Measurements from ENCODE around the gene RAB40C. TPM values are rescaled to one million over a fixed set of nuclear protein-coding genes. Genes with fewer than 3 reads are reported as not detected.

The RAB40C gene
- total and polyA plus RNA-seq, 12 donors = 9.1 to 32.0 (median 12.3) TPM

DNA sequence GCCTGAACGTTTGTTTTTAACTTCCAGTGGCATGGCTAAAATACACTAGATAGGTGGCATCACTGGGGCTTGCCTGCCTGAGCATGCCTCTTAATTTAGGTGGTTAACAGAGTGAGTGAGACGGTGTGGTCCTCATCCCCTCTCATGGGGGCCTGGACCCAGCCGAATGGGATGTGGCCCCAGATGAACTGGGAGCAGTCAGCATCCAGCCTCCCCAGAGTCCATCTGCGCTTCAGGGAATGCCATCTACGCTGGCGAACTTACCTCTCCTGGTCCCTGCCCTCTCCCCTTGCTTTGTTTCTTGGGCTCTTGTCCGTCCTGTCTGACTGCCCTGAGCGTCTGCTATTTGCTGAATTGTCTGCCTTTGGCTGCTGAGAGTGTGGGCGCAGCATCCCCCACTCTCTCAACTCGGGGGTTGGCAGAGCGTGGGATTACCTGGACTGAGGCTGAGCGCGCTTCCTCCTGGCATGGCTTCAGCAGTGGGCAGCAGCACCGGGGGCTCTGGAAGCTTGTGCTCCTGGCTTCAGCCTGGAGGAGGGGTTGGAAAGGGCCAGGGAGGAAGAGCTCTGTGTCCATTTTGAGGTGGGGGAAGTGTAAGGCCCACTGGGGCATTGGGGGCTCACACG, 2.1 kb downstream of the RAB40C start:
- H3K4me3 ChIP-seq = no peak overlapping the region

DNA sequence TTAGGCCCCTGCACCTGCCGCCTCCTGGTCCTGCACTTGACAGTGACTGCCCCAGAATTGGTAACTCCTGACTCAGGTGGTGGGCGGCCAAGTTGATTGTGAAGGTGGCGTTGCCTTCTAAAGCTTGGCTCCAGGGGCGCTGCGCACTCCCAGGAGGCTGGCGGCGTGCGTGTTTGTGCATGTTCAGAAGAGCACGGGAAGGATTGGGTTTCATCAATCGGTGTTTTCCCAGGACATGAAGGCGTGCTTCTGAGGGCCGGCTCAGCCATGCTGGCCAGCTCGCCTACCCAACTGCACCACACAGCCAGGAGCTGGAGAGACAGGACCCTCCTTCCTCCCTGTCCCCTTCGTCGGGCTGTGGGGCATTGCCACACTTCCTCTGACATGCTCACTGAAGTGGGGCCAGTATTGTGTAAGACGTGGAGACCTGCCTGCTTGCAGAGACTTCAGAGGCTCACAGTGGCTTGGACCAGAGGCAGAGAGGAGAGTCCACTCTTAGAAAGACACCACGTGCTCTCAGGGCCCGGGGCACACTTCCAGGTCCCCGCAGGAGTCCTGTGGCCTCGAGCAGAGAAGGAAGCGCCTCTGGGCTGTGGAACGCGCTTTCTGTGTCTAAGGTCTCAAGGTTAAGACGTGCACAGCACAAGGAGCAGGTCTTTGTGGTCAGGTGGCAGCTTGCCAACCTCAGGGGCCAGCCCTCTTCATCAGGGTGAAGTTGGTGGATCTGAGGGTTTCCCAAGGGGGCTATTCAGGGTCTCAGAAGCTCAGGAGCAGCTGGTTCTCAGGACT, 2.8 kb downstream of the RAB40C start:
- WGBS, 2 donors = 71 to 79% methylated on average over 24 of the region's 24 CpGs
- TF ChIP-seq, protein P1, sequence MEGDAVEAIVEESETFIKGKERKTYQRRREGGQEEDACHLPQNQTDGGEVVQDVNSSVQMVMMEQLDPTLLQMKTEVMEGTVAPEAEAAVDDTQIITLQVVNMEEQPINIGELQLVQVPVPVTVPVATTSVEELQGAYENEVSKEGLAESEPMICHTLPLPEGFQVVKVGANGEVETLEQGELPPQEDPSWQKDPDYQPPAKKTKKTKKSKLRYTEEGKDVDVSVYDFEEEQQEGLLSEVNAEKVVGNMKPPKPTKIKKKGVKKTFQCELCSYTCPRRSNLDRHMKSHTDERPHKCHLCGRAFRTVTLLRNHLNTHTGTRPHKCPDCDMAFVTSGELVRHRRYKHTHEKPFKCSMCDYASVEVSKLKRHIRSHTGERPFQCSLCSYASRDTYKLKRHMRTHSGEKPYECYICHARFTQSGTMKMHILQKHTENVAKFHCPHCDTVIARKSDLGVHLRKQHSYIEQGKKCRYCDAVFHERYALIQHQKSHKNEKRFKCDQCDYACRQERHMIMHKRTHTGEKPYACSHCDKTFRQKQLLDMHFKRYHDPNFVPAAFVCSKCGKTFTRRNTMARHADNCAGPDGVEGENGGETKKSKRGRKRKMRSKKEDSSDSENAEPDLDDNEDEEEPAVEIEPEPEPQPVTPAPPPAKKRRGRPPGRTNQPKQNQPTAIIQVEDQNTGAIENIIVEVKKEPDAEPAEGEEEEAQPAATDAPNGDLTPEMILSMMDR (IDR thresholded peaks at IDR 0.05) = no peak
- ATAC-seq (no peak), DNase-seq (no peak)
- no peaks in the 10 kb centered on the region for H3K9me3 ChIP-seq
- intact Hi-C loops (cut with DNase I) = loop anchor here in 2 of 10 donors (5.0 kb wide), 2 partner anchors 40 to 45 kb away; partner anchors contain the start of genes METTL26 (in 1 of the 2) and WFIKKN1 (in 1 of the 2)
- peaks cover 4 to 51% (median 31%) of the 10 kb centered on the region in 9 donors for H3K4me1 ChIP-seq
- peak overlapping the region in 1 of 10 donors; percentile 4 for H3K4me3 ChIP-seq
- peak overlapping the region in 1 of 10 donors; percentile 24 for H3K27ac ChIP-seq
- peaks cover 0 to 26% (median 0%) of the 10 kb centered on the region in 9 donors for H3K36me3 ChIP-seq
- H3K27me3 ChIP-seq = no peaks in the 10 kb centered on the region

More for the DNA sequence above, 2.1 kb downstream of the RAB40C start:
- Histone ChIP-seq H3K27me3 (no peaks in the 10 kb centered on the region), H3K9me3 (no peaks in the 10 kb centered on the region), H3K4me1 (peaks cover 9 to 58% (median 37%) of the 10 kb centered on the region in 9 donors), H3K36me3 (peaks cover 0 to 26% (median 0%) of the 10 kb centered on the region in 9 donors), H3K27ac (peak overlapping the region in 1 of 10 donors; percentile 24)
- DNase-seq = no peak
- TF ChIP-seq, protein P1 (IDR thresholded peaks at IDR 0.05) = no peak
- intact Hi-C loops (cut with DNase I) = loop anchor here in 3 of 10 donors (2.0 to 5.0 kb wide), 3 partner anchors 40 to 45 kb away; partner anchors contain the start of genes METTL26 (in 2 of the 3) and WFIKKN1 (in 1 of the 3)
- WGBS, 2 donors = 89 to 90% methylated on average over 15 of the region's 15 CpGs
- no peak for ATAC-seq

DNA sequence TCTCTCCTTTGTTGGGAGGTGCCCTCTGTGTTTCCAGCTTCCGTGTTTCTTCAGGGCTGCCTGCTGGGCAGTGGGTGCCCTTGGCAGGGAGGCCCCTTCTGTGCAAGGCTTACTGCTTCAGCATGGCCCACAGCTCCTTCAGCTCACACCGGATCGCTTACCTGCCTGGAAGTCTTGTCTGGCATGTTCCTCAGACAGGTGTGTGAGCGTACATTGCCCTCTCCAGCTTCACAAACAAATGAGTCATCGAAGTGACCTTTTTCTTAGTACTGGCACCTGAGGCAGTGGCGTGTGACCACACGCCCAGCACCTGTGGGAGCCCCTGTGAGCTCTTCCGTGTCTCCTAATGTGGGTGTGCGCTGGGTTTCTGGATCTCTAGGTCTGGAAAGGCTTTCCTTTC, 3.5 kb downstream of the RAB40C start:
- Histone ChIP-seq H3K4me3 (no peak overlapping the region), H3K27me3 (no peaks in the 10 kb centered on the region), H3K36me3 (peaks cover 0 to 28% (median 0%) of the 10 kb centered on the region in 9 donors), H3K4me1 (peaks cover 0 to 44% (median 24%) of the 10 kb centered on the region in 9 donors), H3K27ac (peak overlapping the region in 1 of 10 donors; percentile 24), H3K9me3 (no peaks in the 10 kb centered on the region)
- TF ChIP-seq, protein P1 (IDR thresholded peaks at IDR 0.05) = no peak
- intact Hi-C loops (cut with DNase I) = loop anchor here in 2 of 10 donors (5.0 kb wide), 2 partner anchors 39 to 44 kb away; partner anchors contain the start of genes METTL26 (in 1 of the 2) and WFIKKN1 (in 1 of the 2)
- DNase-seq (no peak), ATAC-seq (no peak)
- WGBS, 2 donors = 92 to 93% methylated on average over 9 of the region's 9 CpGs

DNA sequence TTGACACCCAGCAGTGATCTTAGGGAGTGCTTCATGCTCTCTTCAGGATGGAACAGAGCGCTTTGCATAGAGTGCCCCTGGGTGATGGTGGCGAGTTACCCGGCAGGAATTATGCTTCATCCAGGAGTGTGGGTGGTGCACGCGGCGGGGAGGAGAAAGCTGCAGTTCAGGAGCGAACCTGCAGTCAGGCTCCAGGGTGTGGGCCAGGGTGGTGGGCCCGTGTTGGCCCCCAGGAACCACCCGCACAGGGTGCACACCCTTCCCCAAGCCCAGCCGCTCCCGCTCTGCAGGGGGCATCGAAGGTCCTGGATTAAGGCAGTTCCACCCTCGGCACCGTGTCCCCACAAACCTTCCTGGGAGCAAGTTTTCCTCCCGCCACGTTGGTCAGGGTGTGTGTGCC, 3.9 kb downstream of the RAB40C start:
- H3K9me3 ChIP-seq = no peaks in the 10 kb centered on the region
- H3K4me1 ChIP-seq = peaks cover 0 to 41% (median 20%) of the 10 kb centered on the region in 9 donors
- TF ChIP-seq, protein P1 (IDR thresholded peaks at IDR 0.05) = no peak
- peak overlapping the region in 1 of 10 donors; percentile 24 for H3K27ac ChIP-seq
- ATAC-seq (no peak), DNase-seq (no peak)
- 90 to 92% methylated on average over 16 of the region's 16 CpGs for WGBS, 2 donors
- H3K36me3 ChIP-seq = peaks cover 0 to 32% (median 0%) of the 10 kb centered on the region in 9 donors
- intact Hi-C loops (cut with DNase I) = loop anchor here in 2 of 10 donors (5.0 kb wide), 2 partner anchors 38 to 43 kb away; partner anchors contain the start of genes METTL26 (in 1 of the 2) and WFIKKN1 (in 1 of the 2)
- no peak overlapping the region for H3K4me3 ChIP-seq
- no peaks in the 10 kb centered on the region for H3K27me3 ChIP-seq
